GM19240 (cell line): ENCODE data around the gene ZNF639.

Experiments
- DNase-seq: peaks from one replicate; pipeline ENCODE4 v3.0.0; 2011; ENCODE audit warnings: low spot score; ENCODE audit not compliant: insufficient read length

ZNF639 gene

GRCh38 chr3:179309225-179310078 is 13.4 kb upstream of the ZNF639 start:
- no peak for DNase-seq

- DNase-seq: no peak
Observed at GRCh38 chr3:179318876-179319275, 4.0 kb upstream of the ZNF639 start.

DNA sequence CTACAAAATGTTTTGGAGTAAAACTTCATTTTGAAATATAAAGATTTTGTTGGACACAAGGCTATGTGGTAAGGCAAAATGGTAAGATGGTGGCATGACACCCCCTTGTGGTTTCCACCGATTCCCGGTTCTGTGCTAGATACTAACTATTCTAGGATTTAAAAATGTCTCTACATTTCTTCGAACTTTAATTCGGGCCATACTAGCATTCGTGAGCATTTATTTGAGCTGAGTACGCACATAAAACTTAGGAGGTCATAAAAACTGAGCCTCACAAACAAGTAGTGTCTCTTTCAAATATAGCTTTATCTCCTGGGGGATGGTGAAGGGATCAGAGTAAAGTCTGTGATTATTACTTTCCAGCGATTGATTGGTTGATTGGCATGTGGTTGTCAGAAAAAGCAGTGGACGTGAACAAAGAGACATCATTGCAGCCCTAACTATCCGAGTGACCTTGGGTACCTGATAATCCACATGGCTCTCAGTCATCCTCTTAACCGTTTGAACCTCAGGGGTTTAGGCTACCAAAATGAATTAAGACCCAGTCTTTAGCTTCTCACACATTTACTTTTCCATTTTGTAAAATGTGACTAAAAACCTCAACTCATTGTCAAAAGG is 1.1 kb upstream of the ZNF639 start:
- DNase-seq: no peak

DNA sequence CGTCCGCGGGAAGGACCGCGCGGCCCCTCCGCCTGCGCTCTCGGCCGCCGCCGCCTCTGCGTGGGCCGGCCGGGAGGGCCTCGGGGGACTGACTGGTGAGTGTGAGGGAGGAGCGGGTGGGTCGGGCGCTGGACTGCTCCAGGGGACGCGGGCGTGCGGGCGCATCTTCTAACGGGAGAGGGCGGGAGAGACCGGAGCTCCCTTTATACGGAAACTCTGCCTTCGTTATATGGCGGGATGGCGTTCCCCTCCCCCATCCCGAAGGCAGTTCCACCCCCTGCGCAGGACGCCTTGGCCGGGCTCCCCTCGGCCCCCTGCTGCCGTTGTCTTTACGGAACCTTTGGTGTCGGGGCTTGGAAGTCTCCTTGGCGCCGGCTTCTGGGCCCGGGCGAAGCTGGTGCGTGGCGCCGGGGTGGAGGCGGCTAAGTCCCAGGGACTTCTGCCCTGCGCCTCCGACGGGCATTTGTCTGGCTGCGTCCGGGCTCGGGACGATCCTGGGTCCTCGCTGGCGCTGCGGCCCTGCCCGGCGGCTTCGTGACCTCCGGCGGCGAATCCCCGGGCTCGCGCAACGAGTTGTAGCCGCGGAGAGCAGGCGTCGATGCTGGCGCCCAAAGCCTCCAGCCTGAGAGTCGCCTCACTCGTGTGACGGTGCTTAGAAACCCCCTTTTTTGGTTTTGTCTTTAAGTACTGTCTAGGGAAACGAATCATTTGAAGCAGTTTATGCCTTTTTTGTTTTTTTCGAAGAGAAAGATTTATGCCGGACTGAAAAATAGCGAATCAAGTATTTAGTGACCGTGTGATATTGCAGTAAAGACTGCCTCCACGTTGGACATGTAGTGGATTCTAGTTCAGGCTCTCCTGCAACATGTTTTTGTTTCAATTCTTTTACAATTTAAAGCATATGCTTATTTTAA is 623 bp downstream of the ZNF639 start:
- DNase-seq: no peak

- DNase-seq: no peak
Observed at GRCh38 chr3:179324270-179324754, 1.5 kb downstream of the ZNF639 start.

DNA sequence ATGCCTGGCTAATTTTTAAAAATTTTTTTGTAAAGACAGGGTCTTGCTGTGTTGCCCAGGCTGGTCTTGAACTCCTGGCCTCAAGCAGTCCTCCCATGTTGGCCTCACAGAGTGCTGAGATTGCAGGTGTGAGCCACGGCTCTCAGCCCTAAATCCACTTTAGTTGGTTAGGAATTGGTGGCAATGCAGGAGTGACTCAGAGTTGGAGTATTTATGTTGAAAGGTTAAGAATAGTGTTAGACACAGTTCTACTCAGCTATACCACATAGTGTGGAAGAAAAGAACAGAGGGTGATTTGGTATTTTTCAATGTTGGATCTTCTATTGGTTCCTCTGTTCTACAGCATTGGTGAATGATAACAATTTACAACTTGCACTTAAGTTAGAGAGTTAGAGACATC is 7.6 kb downstream of the ZNF639 start:
- no peak for DNase-seq

GRCh38 chr3:179332240-179332639 is 9.4 kb downstream of the ZNF639 start:
- no peak for DNase-seq

DNA sequence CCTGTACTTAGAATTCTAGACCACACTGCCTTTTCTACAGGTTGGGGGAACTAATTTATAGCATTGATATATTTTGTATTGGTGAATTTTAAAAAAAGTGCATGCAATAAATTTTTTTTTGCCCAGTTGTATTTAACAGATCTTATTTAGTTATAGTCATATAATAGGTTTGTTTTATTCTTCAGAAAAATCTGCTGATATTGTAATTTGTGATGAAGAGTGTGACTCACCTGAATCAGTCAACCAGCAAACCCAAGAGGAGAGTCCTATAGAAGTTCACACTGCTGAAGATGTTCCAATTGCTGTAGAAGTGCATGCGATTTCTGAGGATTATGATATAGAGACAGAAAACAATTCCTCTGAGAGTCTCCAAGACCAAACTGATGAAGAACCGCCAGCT is 10.3 kb downstream of the ZNF639 start:
- DNase-seq: no peak

DNA sequence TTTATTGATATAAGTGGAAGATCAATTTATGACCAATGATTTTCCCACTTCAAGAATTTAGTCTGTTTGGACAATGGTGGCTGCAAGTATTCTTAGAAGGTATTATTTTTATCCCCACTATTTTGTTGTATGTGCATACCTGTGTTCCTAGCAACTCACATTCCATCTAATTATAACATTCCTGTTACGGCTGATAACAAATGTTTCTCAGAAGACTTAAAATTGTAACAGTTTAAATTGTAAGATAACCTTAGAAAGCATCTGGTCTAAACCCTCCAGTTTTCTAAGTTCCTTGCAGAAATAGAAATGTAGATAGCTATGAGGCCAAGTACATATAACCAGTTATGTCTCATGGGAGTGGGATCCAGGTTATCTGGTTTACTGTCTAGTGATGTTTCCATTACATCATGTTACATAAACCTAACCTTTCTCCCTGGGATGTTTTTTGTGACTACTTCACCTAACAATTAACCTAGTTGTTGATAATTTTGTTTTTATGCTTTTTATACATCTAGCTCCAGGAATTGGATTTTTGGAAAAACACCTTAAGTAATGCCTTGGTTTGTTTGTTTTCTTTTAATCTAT is 13.6 kb downstream of the ZNF639 start:
- no peak for DNase-seq

DNA sequence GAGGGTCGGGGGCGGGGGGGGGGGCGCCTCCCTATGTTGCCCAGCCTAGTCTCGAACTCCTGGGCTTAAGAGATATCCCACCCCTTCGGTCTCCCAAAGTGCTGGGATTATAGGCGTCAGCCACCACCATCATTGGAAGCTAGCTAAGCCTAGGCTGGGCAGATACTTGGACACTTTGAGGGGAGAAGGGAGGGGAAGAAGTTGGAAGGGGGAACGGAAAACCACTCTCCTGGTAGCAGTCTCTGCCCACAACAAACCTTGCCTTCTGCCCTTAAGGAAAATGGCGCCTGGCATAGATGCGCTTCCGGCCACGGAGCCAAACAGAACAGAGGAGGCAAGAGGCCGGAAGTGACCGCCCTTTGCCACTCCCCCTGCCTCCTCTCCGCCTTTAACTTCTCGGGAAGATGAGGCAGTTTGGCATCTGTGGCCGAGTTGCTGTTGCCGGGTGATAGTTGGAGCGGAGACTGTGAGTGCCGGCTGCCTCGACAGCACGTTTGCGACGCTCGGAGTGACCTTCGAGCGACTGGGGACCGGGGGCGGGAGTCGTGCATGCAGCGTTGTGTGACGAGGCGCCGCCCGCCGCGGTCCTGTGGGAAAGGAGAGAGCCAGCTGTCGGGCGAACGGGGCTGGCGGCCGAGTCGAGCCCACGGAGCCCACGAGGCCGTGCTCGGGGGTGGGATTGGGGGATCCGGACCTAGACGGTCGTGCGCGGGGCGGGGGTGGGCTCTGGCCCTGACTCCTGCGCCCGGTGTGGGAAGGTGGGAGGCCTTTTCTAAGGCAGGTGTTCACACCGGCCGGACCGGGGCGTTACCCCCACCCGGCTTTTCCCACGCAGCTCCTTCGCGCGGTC is 24.7 kb downstream of the ZNF639 start, which contains the start of gene MFN1:
Gene MFN1, plus strand, starts transcription at position 365 of the 850 bp plus-strand sequence. CDS start 1,143 bp downstream, outside the sequence.
- peak; percentile 63 for DNase-seq

- DNase-seq: peak; percentile 6
Observed at GRCh38 chr3:179348325-179349013, 25.6 kb downstream of the ZNF639 start.

DNA sequence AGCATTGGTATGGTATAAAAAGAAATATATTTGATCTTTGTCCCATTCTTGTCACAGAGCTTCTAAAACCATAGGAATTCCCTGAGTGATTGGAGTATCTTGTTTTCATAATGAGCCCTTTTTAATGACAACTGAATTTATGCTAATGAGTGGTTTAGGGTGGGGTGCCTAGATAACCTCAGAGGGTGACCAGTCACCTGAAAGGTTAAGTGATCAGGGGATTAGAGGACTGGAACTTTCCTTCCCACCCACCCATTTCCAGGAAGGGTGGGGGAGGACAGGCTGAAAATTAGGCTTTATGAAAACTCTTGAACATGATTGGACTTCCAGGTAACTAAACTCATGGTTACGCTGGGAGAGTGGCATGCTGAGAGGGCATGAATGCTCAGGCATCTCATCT is 33.2 kb downstream of the ZNF639 start:
- no peak for DNase-seq

DNA sequence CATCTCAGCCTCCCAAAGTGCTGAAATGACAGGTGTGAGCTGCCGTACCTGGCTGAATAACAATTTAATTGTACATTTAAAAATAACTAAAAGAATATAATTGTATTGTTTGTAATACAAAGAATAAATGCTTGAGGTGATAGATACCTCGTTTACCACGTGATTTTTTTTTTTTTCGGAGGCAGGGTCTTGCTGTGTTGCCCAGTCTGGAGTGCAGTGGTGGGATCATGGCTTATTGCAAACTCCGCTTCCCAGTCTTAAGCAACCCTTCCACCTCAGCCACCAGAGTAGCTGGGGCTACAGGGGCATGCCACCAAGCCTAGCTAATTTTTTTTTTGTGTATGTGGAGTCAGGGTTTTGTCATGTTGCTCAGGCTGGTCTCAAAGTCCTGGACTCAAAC is 40.5 kb downstream of the ZNF639 start:
- no peak for DNase-seq

DNA sequence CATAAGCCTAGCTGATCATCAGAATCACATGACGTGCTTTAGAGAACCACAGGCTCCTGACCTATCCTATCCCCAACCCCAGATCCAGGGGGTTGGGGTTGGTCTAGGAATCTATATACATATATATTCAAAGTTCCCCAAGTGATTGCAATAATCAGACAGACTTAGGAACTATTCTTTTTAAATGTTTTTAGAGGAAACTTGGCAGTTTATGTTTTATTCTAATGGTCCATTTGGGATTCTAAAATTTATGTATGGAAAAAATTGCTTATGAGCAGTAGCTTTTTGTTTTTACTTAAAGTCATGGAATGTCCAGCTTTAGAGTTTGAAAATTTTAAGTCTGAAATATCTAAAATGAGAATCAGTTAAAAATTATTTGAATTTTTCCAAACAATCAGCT is 46.8 kb downstream of the ZNF639 start:
- DNase-seq: no peak

GRCh38 chr3:179373938-179374337 is 51.1 kb downstream of the ZNF639 start:
- no peak for DNase-seq

- DNase-seq: no peak
Observed at GRCh38 chr3:179375091-179375999, 52.5 kb downstream of the ZNF639 start.

DNA sequence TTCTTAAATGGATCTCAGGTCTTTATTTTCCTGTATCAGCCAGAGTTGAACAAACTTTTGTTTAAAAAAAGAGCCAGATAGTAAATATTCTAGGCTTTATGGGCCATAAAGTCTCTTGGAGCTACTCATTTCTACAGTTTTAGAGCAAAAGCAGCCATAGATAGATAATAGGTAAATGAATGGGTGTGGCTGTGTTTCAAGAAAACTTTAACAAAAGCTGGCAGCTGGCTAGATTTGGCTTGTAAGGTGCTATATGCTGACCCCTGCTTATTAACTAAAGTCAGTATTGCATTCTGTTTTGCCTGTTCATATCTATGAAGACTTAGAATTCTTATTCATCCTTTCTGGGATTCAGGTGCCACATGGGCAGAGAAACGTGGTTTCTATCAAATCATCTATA is 53.6 kb downstream of the ZNF639 start:
- no peak for DNase-seq
